ENCODE measurements around the gene RAMP1. TPM values are rescaled to one million over a fixed set of nuclear protein-coding genes. Genes with fewer than 3 reads are reported as not detected.

RAMP1 gene
- total RNA-seq, 6 donors from 2014 or later: 3.4 to 14.4 (median 9.9) TPM

GRCh38 chr2:237929979-237930378, 70.6 kb downstream of the RAMP1 start:
- no peak for DNase-seq
- no peak for ATAC-seq (ENCODE audit: low FRiP score in 2 of 2)
- no peaks in the 10 kb centered on the region for H3K9me3 ChIP-seq
- H3K27ac ChIP-seq: no peak overlapping the region
- H3K4me1 ChIP-seq: peaks cover 0 to 12% (median 7%) of the 10 kb centered on the region in 4 donors
- H3K27me3 ChIP-seq: no peaks in the 10 kb centered on the region
- H3K4me3 ChIP-seq: no peak overlapping the region
- WGBS, 2 donors: 90 to 93% methylated on average over 9 of the region's 9 CpGs
- no peaks in the 10 kb centered on the region for H3K36me3 ChIP-seq
- TF ChIP-seq POLR2AphosphoS5 (IDR thresholded peaks at IDR 0.05) (no peak), POLR2A (IDR thresholded peaks at IDR 0.05) (no peak), CTCF (IDR thresholded peaks at IDR 0.05) (no peak), EP300 (IDR thresholded peaks at IDR 0.05) (no peak)

- DNase-seq (no peak), ATAC-seq (ENCODE audit: low FRiP score in 2 of 2) (peak in 1 of 2 donors; percentile 50)
- Histone ChIP-seq H3K4me3 (no peak overlapping the region), H3K9me3 (no peaks in the 10 kb centered on the region), H3K27me3 (no peaks in the 10 kb centered on the region), H3K36me3 (no peaks in the 10 kb centered on the region), H3K4me1 (peaks cover 0 to 12% (median 7%) of the 10 kb centered on the region in 4 donors), H3K27ac (peak overlapping the region in 1 of 4 donors; percentile 9)
- TF ChIP-seq POLR2A (IDR thresholded peaks at IDR 0.05) (no peak), POLR2AphosphoS5 (IDR thresholded peaks at IDR 0.05) (no peak), CTCF (IDR thresholded peaks at IDR 0.05) (no peak), EP300 (IDR thresholded peaks at IDR 0.05) (no peak)
- WGBS, 2 donors: 41 to 43% methylated on average over 9 of the region's 9 CpGs
Measured at GRCh38 chr2:237931205-237931721, 71.8 kb downstream of the RAMP1 start.

GRCh38 chr2:237932731-237933131, 73.3 kb downstream of the RAMP1 start:
- H3K27me3 ChIP-seq: no peaks in the 10 kb centered on the region
- H3K4me1 ChIP-seq: peaks cover 0 to 12% (median 7%) of the 10 kb centered on the region in 4 donors
- H3K36me3 ChIP-seq: no peaks in the 10 kb centered on the region
- H3K4me3 ChIP-seq: no peak overlapping the region
- 68 to 77% methylated on average over 3 of the region's 3 CpGs for WGBS, 2 donors
- H3K9me3 ChIP-seq: no peaks in the 10 kb centered on the region
- ATAC-seq (ENCODE audit: low FRiP score in 2 of 2): peak in 1 of 2 donors; percentile 59
- no peak overlapping the region for H3K27ac ChIP-seq
- TF ChIP-seq EP300 (IDR thresholded peaks at IDR 0.05) (no peak), CTCF (IDR thresholded peaks at IDR 0.05) (no peak), POLR2AphosphoS5 (IDR thresholded peaks at IDR 0.05) (no peak), POLR2A (IDR thresholded peaks at IDR 0.05) (no peak)
- DNase-seq: no peak

GRCh38 chr2:237934186-237934585, 74.8 kb downstream of the RAMP1 start:
- WGBS, 2 donors: 89 to 93% methylated on average over 5 of the region's 5 CpGs
- no peaks in the 10 kb centered on the region for H3K27me3 ChIP-seq
- no peaks in the 10 kb centered on the region for H3K36me3 ChIP-seq
- ATAC-seq (ENCODE audit: low FRiP score in 2 of 2): no peak
- H3K27ac ChIP-seq: no peak overlapping the region
- H3K9me3 ChIP-seq: no peaks in the 10 kb centered on the region
- no peak overlapping the region for H3K4me3 ChIP-seq
- H3K4me1 ChIP-seq: peaks cover 0 to 12% (median 7%) of the 10 kb centered on the region in 4 donors
- no peak for DNase-seq
- TF ChIP-seq POLR2A (IDR thresholded peaks at IDR 0.05): no peak
- TF ChIP-seq EP300 (IDR thresholded peaks at IDR 0.05): no peak
- no peak for TF ChIP-seq CTCF (IDR thresholded peaks at IDR 0.05)
- no peak for TF ChIP-seq POLR2AphosphoS5 (IDR thresholded peaks at IDR 0.05)
